GM18873 (cell line): ENCODE measurements around the gene TEX30.

Experiments used
- ATAC-seq: cut with Tn5 transposase; IDR thresholded peaks from one replicate; pipeline ENCODE4 v1.9.1; 2021; ENCODE audit warnings: mild to moderate bottlenecking, moderate library complexity, moderate number of reproducible peaks; ENCODE audit not compliant: unreplicated experiment, low FRiP score

TEX30 gene

DNA sequence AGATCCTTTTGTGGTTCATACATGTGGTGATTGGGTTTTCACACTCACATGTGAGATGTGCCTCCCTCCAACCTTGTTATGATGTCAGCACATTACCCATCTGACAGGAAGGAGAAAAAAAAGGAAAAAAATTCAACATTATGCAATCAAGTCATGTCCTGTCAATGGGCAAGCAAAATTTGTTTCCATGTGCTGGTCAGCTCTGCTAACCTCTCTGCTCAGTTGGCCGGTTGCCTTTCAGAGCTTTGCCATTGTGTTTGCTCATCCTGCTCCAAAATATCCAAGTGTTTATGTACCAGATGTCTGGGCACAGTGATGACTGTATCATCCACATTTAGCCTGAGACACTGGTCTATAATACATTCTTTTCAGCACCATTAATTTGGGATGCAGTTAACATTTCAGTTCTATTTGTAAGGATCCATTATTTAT is 51.8 kb downstream of the TEX30 start:
- ATAC-seq: no peak

DNA sequence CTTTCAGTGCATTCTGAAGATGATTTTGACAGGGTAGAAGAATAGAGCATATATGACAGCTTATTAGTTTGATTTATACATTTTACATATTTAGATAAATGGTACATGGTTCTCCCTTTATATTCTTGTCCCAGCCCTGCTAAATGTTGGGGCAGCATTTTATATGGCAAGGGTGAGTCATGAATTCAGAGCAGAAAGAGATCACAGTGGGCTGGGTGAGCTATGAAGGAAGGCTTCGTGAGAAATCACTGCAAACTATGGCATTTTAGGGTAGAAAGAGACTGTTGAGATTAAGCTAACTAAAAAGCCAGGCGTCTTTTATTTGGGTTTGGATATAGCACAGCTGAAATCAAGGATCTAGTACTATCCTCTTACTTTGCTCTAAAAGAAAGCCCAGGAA is 54.8 kb downstream of the TEX30 start:
- ATAC-seq: no peak
